Stimulated activated naive B cell treated with anti-CD40 and anti-IgM and Interleukin-4, amounts not matched to agents 10 μg/mL and 1 μg/mL and 100 μg/mL, for 72 hours (primary cell): ENCODE results near the gene PAQR9.
"Not testable (repeated sequence)": the region's sequence is repeated elsewhere in the genome, so short reads cannot be mapped to it uniquely, and the experiment has no call there.

ENCODE experiments used
- ATAC-seq, 2 donors: fragments of 150-1000 bp; cut with Tn5 transposase; replicated peaks; 2 replicates each; pipeline ENCODE4 v1.10.0; 2021; ENCODE audit warnings: moderate library complexity in 1 of 2
- DNase-seq: peaks from one replicate; pipeline ENCODE4 v3.0.0; 2021
- H3K27ac Mint-ChIP-seq: one replicate; pipeline ENCODE4 v1.8.0; 2022; ENCODE audit warnings: mild to moderate bottlenecking, mixed read lengths
- H3K27me3 Mint-ChIP-seq, 2 donors: one replicate each; pipeline ENCODE4 v1.8.0; 2022; ENCODE audit warnings: mixed read lengths in 2 of 2
- H3K36me3 Mint-ChIP-seq, 2 donors: one replicate each; pipeline ENCODE4 v1.8.0; 2022; ENCODE audit warnings: mixed read lengths in 2 of 2, mild to moderate bottlenecking in 1 of 2
- H3K4me1 Mint-ChIP-seq, 2 donors: one replicate each; pipeline ENCODE4 v1.8.0; 2022; ENCODE audit warnings: mixed read lengths in 2 of 2, mild to moderate bottlenecking in 1 of 2
- H3K4me3 Mint-ChIP-seq, 2 donors: one replicate each; pipeline ENCODE4 v1.8.0; 2022; ENCODE audit warnings: mild to moderate bottlenecking in 2 of 2, mixed read lengths in 2 of 2, moderate library complexity in 1 of 2
- H3K9me3 Mint-ChIP-seq, 2 donors: one replicate each; pipeline ENCODE4 v1.8.0; 2022; ENCODE audit warnings: mixed read lengths in 2 of 2, mild to moderate bottlenecking in 1 of 2

PAQR9 gene

GRCh38 chr3:142992323-142992722 lies 28.8 kb upstream of the PAQR9 start:
- ATAC-seq: no peak
- no peak for DNase-seq
- peaks cover 12 to 26% of the 10 kb centered on the region in 2 donors for H3K4me1 Mint-ChIP-seq
- no peaks in the 10 kb centered on the region for H3K27me3 Mint-ChIP-seq
- peaks cover 0 to 1% of the 10 kb centered on the region in 2 donors for H3K9me3 Mint-ChIP-seq
- no peaks in the 10 kb centered on the region for H3K36me3 Mint-ChIP-seq
- H3K4me3 Mint-ChIP-seq: no peak overlapping the region
- no peak overlapping the region for H3K27ac Mint-ChIP-seq

GRCh38 chr3:142990721-142991120 lies 27.2 kb upstream of the PAQR9 start:
- Mint-ChIP-seq H3K27ac (no peak overlapping the region), H3K4me3 (no peak overlapping the region), H3K4me1 (peaks cover 12 to 26% of the 10 kb centered on the region in 2 donors), H3K36me3 (no peaks in the 10 kb centered on the region), H3K9me3 (peaks cover 0 to 1% of the 10 kb centered on the region in 2 donors), H3K27me3 (no peaks in the 10 kb centered on the region)
- DNase-seq (no peak), ATAC-seq (no peak)

DNA sequence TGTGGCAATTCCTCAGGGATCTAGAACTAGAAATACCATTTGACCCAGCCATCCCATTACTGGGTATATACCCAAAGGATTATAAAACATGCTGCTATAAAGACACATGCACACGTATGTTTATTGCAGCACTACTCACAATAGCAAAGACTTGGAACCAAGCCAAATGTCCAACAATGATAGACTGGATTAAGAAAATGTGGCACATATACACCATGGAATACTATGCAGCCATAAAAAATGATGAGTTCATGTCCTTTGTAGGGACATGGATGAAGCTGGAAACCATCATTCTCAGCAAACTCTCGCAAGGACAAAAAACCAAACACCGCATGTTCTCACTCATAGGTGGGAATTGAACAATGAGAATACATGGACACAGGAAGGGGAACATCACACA lies 25.4 kb upstream of the PAQR9 start:
- not testable (repeated sequence) for ATAC-seq, H3K36me3 Mint-ChIP-seq, H3K27ac Mint-ChIP-seq, H3K4me3 Mint-ChIP-seq, H3K9me3 Mint-ChIP-seq, H3K27me3 Mint-ChIP-seq, DNase-seq
- peaks cover 6 to 17% of the 10 kb centered on the region in 2 donors for H3K4me1 Mint-ChIP-seq

GRCh38 chr3:142988221-142988620 lies 24.7 kb upstream of the PAQR9 start:
- H3K27me3 Mint-ChIP-seq, H3K27ac Mint-ChIP-seq, H3K36me3 Mint-ChIP-seq, ATAC-seq, H3K9me3 Mint-ChIP-seq, H3K4me3 Mint-ChIP-seq, DNase-seq: not testable (repeated sequence)
- H3K4me1 Mint-ChIP-seq: peaks cover 4 to 13% of the 10 kb centered on the region in 2 donors

DNA sequence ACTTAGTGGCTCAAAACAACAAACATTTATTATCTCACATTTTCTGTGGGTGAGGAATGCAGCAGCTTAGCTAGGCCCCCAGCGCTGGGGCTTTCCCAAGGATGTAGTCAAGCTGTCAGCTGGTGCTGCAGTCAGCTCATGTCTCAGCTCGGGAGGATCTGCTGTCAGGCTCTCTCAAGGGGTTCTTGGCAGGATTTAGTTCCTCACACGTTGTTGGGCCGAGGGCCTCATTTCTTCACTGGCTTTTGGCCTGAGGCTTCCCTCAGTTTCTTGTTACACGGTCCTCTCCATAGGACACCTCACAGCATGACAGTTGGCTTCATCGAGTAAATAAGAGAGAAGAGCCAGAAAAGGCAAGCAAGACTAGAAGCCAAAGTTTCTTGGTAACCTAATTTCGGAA lies 24.2 kb upstream of the PAQR9 start:
- no peak for DNase-seq
- H3K9me3 Mint-ChIP-seq: peaks cover 0 to 1% of the 10 kb centered on the region in 2 donors
- ATAC-seq: no peak

GRCh38 chr3:142987080-142987700 lies 23.7 kb upstream of the PAQR9 start:
- Mint-ChIP-seq H3K27me3 (no peaks in the 10 kb centered on the region), H3K4me1 (peaks cover 5 to 7% of the 10 kb centered on the region in 2 donors), H3K4me3 (no peak overlapping the region), H3K27ac (no peak overlapping the region), H3K36me3 (no peaks in the 10 kb centered on the region), H3K9me3 (peaks cover 0 to 1% of the 10 kb centered on the region in 2 donors)
- ATAC-seq (peak; percentile 39 to 46), DNase-seq (no peak)

More for the DNA sequence above, 24.2 kb upstream of the PAQR9 start:
- H3K4me1 Mint-ChIP-seq: peaks cover 4 to 7% of the 10 kb centered on the region in 2 donors
- no peak overlapping the region for H3K27ac Mint-ChIP-seq
- H3K4me3 Mint-ChIP-seq: no peak overlapping the region
- H3K27me3 Mint-ChIP-seq: no peaks in the 10 kb centered on the region
- no peaks in the 10 kb centered on the region for H3K36me3 Mint-ChIP-seq

DNA sequence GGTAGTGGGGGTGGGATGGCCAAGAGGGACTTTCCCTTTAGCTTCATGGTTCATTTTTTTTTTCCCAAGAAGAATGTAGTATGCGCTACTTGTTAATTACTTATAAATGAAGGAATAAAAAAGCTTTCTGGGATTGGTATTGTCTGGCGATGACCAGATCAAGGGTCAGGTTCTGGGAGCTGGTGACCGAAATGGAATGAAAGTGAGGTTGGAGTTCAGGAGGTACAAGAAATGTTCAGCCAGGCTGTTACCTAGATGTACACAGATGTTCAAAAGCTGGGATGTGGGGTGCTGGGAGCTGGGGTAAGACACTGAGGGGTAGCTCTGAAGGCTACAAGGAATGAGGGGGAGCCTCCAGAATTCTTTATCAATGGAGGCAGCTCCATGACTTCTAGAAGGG lies 20.8 kb upstream of the PAQR9 start:
- no peaks in the 10 kb centered on the region for H3K9me3 Mint-ChIP-seq
- no peaks in the 10 kb centered on the region for H3K36me3 Mint-ChIP-seq
- no peak overlapping the region for H3K4me3 Mint-ChIP-seq
- no peak for DNase-seq
- peaks cover 0 to 4% of the 10 kb centered on the region in 2 donors for H3K27me3 Mint-ChIP-seq
- no peak overlapping the region for H3K27ac Mint-ChIP-seq
- peaks cover 0 to 4% of the 10 kb centered on the region in 2 donors for H3K4me1 Mint-ChIP-seq
- ATAC-seq: no peak

GRCh38 chr3:142983318-142983717 lies 19.8 kb upstream of the PAQR9 start:
- Mint-ChIP-seq H3K9me3 (no peaks in the 10 kb centered on the region), H3K27ac (no peak overlapping the region), H3K36me3 (no peaks in the 10 kb centered on the region), H3K4me1 (peaks cover 0 to 4% of the 10 kb centered on the region in 2 donors), H3K27me3 (peaks cover 0 to 5% of the 10 kb centered on the region in 2 donors), H3K4me3 (no peak overlapping the region)
- ATAC-seq (no peak), DNase-seq (no peak)

DNA sequence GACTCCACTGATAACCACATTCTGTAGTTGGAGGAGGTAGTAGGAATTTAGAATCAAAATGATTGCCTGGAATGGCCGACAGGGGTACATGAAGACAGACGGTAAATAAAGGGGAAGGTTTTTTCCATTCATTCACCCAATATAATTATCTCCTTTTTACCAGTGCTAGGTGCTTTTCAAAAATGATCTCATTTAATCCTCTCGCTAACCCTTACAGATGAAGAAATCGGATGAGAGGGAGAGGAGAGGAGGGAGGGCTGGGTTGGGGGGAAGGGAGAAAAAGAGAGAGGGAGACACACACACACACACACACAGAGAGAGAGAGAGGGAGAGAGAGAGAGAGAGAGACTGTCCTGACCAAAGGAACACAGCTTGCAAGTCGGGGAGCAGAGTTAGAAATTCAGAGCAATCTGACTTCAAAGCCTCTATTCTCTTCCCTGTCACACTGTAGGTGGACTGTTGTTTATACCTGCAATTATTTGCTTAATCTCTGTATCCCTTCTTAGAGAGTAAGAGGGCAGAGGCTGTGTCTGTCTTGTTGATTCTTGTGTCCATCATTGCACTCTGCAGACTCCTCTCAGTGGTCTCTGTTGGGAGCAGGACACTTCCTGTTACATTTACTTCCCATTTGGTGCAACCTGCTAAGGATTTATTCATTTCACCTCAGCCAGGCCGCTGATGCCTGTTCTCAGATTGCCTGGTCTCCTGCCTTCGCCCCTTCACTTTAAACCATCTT lies 18.7 kb upstream of the PAQR9 start:
- Mint-ChIP-seq H3K27me3 (peaks cover 0 to 5% of the 10 kb centered on the region in 2 donors), H3K4me3 (no peak overlapping the region), H3K9me3 (no peaks in the 10 kb centered on the region), H3K4me1 (peaks cover 0 to 4% of the 10 kb centered on the region in 2 donors), H3K36me3 (no peaks in the 10 kb centered on the region), H3K27ac (no peak overlapping the region)
- no peak for DNase-seq
- ATAC-seq: no peak

DNA sequence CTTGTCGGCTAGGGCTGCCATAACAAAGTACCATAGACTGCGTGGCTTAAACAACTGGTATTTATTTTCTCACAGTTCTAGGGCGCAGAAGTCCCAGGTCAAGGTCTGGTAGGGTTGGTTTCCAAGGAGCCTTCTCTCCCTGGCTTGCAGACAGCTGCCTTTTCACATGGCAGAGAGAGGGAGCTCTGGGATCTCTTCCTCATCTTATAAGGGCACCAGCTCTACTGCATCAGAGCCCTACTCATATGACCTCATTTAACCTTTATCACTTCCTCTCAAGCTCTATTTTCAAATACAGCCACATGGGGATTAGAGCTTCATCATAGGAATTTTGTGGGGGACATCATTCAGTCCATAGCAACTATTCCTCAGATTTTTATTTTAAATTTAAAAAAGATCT lies 17.6 kb upstream of the PAQR9 start:
- peaks cover 0 to 4% of the 10 kb centered on the region in 2 donors for H3K4me1 Mint-ChIP-seq
- H3K9me3 Mint-ChIP-seq: no peaks in the 10 kb centered on the region
- no peak for DNase-seq
- H3K27ac Mint-ChIP-seq: no peak overlapping the region
- H3K27me3 Mint-ChIP-seq: peaks cover 0 to 5% of the 10 kb centered on the region in 2 donors
- H3K36me3 Mint-ChIP-seq: no peaks in the 10 kb centered on the region
- no peak for ATAC-seq
- no peak overlapping the region for H3K4me3 Mint-ChIP-seq

DNA sequence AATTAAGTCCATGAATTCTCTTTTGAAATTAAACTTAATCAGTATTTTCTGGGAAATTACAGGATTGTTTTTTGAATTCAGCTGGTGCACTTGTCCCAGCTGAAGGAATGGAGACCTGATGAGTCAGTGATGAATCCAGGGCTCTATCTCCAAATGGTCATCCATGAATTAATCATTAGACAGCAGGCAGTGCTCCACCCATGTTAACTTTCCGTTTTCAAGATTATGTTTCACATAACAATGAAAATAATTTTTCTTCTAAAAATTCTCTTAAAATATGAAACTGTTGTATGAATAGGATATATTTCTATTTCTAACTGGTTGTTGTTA lies 13.9 kb upstream of the PAQR9 start:
- Mint-ChIP-seq H3K4me1 (no peaks in the 10 kb centered on the region), H3K36me3 (no peaks in the 10 kb centered on the region), H3K9me3 (no peaks in the 10 kb centered on the region), H3K27me3 (peaks cover 19 to 22% of the 10 kb centered on the region in 2 donors), H3K4me3 (no peak overlapping the region), H3K27ac (no peak overlapping the region)
- no peak for ATAC-seq
- DNase-seq: no peak

GRCh38 chr3:142976621-142977398 lies 13.3 kb upstream of the PAQR9 start:
- no peaks in the 10 kb centered on the region for H3K9me3 Mint-ChIP-seq
- DNase-seq (no peak), ATAC-seq (no peak)
- no peaks in the 10 kb centered on the region for H3K4me1 Mint-ChIP-seq
- H3K27me3 Mint-ChIP-seq: peaks cover 23 to 24% of the 10 kb centered on the region in 2 donors
- H3K27ac Mint-ChIP-seq: no peak overlapping the region
- no peak overlapping the region for H3K4me3 Mint-ChIP-seq
- no peaks in the 10 kb centered on the region for H3K36me3 Mint-ChIP-seq

DNA sequence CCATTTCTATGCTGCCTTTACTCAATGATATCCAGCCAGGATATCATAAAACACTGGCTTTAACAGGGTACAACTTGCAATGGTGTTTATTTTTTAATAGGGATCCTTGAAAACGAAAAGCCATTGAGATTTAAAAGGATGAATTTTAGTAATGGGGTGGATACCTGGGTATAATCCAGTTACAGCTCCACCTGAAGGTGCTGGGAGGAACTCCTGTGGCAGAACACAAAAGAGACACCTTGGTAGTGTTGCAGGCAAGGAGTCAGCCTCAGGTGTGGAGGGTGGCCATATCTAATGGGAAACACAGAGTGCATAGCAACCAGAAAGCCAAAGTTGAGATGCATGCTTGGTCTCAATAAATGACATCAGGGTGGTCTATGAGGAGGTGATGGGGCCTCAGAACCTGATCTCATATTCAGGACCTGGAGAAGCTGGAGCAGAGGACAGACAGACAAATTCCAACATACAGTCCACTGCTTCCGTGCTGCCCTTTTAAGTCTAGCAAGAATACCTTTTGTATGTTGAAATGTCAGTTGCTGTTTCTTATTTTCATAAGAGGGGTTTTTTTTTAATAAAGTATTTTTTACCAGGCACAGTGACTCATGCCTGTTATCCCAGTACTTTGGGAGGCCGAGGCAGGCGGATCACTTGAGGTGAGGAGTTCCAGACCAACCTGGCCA lies 12.0 kb upstream of the PAQR9 start:
- H3K27ac Mint-ChIP-seq: no peak overlapping the region
- H3K27me3 Mint-ChIP-seq: peaks cover 28 to 36% of the 10 kb centered on the region in 2 donors
- H3K4me1 Mint-ChIP-seq: no peaks in the 10 kb centered on the region
- H3K9me3 Mint-ChIP-seq: no peaks in the 10 kb centered on the region
- ATAC-seq (no peak), DNase-seq (no peak)
- H3K36me3 Mint-ChIP-seq: no peaks in the 10 kb centered on the region
- no peak overlapping the region for H3K4me3 Mint-ChIP-seq

DNA sequence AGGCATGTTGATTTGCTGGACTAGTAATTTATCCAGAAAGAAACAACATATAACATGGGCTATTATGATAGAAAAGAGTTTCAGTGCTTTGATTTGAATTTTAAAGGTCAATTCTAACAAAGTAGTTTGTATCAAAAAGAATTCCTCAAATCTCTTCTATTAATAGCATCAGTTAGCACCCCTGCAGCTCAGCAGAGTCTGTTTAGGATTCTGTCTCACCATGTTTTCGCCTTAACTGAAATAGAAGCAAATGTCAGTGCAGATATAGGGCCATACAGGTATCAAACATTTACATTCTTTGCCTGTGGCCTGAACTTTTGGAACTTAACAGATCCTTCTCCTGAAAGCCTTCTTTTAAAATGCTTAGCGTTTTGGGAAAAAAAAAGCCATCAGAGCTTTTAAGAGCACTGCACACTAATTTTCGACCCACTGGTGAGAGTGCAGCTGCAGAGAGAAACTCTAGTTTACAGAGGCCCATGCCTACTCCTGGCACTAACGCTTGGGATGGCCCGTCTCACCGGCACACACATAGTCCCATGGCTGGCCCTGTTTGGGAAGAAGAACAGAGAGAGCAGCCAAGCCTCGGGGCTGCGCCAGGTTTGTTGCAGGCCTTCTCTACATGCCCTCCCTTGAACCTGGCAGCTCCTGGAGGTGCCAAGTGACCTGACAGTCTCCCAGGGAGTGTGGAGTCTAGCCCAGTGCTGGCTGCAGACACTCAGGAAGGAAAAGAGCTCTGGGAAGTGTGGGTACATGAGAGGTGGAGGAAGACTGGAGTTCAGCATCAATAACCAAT lies 9.9 kb upstream of the PAQR9 start:
- Mint-ChIP-seq H3K9me3 (no peaks in the 10 kb centered on the region), H3K27ac (no peak overlapping the region), H3K4me3 (no peak overlapping the region), H3K27me3 (peaks cover 31 to 42% of the 10 kb centered on the region in 2 donors), H3K36me3 (no peaks in the 10 kb centered on the region), H3K4me1 (no peaks in the 10 kb centered on the region)
- ATAC-seq: no peak
- no peak for DNase-seq
